Hematopoietic multipotent progenitor cell treated with erythropoietin and hydrocortisone succinate and interleukin-3 and kit ligand, for 8 days (in vitro differentiated cells): Measurements from ENCODE around the gene GNAO1.
A peak's percentile ranks its signal among the peaks of the same experiment; 100 is the strongest.

Source experiments
- DNase-seq: peaks from one replicate; pipeline ENCODE4 v3.0.0-alpha.2; 2015

Gene GNAO1

GRCh38 chr16:56315955-56316354 is 124.7 kb downstream of the GNAO1 start:
- no peak for DNase-seq

GRCh38 chr16:56316545-56316944 is 125.3 kb downstream of the GNAO1 start:
- no peak for DNase-seq

DNA sequence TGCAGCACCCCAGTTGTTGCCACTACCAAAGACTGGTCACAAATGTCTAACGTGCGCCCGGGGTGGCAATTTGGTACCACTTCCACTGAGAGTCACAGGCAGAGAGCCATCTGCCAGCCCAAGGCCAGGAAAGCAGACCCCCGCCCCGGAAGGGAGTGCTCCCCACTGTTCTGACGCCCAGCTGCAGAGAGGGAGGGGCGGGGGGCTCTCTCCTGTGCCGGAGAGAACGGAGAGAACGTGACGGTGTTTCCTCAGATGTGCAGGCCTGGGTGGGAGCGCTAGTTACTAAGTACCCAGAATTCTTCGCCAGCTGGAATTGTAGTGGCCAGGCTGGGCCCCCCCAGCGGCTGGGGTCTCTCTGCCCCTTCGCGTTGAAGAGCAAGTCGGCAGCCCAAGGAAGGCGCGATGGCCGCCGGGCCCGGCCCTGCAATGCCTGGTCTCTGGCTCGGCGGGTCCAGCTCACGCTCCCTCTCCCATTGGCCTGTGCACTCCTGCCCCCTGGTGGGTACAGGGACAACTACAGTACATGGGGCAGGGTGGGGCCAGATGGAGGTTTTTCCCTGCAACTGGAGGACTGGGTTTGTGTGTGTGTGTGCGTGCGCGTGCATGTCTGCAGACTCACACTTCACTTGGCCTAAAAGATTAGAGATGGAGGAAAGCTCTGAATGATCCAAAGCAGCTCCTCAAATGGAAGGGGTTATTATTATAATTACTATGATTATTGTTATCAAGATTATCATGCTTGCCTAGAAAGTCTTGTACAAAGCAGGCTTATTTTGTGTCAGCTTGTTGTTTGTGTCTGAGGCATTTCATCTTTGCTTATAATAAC is 126.9 kb downstream of the GNAO1 start:
- DNase-seq: peak; percentile 83

GRCh38 chr16:56318827-56319140 is 127.5 kb downstream of the GNAO1 start:
- peak; percentile 41 for DNase-seq

GRCh38 chr16:56319376-56319775 is 128.1 kb downstream of the GNAO1 start:
- DNase-seq: peak; percentile 68

GRCh38 chr16:56320056-56320455 is 128.8 kb downstream of the GNAO1 start:
- peak; percentile 64 for DNase-seq

DNA sequence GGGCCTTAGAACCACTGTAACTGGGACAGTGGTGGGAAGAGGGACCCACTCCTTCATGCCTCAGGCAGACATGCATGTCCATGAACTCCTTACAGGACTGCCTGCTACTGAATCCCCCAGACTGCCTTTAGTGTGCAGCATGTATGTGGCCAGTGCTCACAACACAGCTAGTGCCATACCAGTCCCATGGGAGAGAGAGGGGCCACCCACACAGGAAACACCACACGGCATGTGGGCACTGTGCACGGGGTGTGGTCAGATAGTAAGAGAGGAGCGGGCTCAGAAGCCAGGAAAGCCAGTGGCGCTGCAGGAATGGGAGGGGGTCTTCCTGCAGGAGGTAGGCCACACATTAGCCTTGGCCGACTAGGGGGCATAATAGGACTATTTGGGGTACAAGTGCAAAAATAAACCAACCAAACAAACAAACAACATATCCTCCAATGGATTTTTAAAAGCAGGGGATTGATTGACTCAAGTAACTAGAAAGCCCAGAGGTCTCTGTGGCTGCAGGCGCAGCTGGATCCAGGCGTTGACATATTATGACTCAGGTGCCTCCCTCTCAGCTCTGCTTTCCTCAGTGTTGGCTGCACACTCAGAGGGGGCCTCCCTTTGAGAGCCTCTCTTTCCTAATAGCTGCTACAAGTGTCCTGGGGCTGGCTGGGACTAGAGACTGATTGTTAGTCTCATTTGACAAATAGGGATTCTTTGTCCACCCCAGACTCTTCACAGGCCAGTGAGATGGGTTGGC is 129.7 kb downstream of the GNAO1 start:
- DNase-seq: peak; percentile 6

GRCh38 chr16:56321571-56321970 is 130.3 kb downstream of the GNAO1 start:
- DNase-seq: no peak

GRCh38 chr16:56324406-56324805 is 133.1 kb downstream of the GNAO1 start:
- no peak for DNase-seq

DNA sequence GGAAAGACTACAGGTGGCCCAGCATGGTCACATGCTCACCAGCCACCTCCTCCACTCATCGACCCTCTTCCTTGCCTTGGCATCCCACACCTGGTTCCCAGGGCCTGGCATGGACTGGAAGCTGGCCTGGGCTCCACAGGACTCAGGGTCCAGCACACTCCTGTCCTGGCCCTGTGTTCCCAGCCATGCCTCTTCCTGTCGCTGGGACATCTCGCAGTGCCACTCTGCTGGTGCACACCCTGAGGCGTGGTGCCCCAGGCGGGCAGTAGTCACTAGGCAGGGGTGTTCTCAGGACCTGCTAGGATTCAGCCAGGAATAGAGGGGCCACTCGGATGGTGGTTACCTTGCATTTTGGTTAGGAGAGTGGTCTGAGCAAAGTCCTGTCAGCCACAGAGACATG is 134.7 kb downstream of the GNAO1 start:
- no peak for DNase-seq

DNA sequence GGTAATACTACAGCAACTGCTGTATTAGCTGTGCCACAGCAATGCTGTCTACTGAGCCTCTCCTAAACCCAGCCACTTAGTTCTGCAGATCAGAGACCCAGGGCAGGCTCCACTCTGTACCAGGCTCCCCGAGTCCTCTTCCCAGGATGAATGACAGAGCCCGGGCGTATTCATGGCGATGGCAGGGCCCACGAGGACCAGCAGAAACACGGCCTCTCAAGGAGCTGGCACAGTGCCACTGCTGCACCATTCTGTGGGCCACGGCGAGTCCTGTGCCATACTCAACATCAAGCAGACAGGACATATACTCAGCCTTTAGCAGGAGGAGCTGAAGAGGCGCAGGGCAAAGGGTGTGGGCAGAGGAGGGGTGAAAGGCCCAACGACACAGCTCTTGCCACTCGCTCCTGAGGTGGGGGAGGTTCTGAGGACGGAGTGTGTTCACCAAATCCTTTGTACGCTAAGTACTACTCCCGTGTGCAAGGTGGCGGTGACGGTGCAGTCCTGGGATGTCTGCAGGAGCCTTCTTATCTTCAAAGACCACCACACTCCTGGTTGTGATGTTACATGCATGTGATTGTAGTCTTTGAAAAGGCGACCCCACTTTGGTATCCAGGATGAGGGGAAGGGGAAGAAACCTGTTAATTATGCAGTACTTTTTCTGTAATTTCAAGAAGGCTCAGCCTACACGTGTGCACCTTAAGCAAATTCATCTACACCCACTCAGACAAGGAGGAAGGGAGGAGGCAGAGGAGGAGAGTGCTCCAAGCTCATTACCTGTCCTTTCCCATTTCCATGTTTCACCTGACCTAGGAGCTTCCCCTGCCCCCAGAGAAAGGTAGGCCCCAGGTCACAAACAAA is 136.0 kb downstream of the GNAO1 start:
- no peak for DNase-seq

GRCh38 chr16:56327929-56328258 is 136.6 kb downstream of the GNAO1 start:
- no peak for DNase-seq

GRCh38 chr16:56328276-56329022 is 137.2 kb downstream of the GNAO1 start:
- no peak for DNase-seq

- no peak for DNase-seq
Observed at GRCh38 chr16:56329887-56330286, 138.6 kb downstream of the GNAO1 start.

DNA sequence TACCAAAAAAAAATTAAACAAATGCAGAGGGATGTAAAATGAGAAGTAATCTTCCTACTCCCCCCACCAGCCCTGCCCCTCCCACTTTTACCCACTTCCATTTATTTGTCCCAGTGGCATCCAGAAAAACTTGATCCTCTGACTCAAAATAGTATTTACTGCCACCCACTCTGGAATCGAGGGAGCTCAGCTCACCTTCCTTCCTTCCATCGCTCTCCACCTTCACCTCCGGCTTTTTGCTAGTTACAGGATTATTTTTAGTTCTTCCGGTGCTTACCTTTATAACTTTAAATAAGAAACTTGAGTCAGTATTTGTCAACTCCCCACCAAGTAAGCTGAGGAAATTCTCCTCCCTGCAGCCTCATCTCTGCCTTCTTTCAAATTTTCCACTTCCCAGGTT is 139.2 kb downstream of the GNAO1 start:
- DNase-seq: no peak

DNA sequence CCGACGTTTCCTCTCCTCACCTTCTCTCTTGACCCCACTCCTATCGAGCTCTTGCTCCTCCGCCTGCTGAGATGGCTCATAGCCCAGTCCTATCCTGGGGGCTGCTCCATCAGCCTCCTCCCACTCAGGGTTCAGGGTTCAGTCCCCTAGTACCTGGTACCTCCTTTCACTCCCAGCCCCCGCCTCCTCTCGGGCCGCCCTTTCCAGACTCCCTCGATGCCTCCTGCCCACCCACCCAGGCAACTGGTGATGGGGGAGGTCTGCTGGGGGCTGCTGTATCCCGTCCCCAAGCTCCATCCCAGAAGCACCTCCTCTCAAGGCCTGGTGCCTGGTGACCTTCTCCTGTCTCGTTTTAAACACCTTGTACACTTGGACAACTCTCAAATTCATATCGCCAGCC is 140.1 kb downstream of the GNAO1 start:
- no peak for DNase-seq

DNA sequence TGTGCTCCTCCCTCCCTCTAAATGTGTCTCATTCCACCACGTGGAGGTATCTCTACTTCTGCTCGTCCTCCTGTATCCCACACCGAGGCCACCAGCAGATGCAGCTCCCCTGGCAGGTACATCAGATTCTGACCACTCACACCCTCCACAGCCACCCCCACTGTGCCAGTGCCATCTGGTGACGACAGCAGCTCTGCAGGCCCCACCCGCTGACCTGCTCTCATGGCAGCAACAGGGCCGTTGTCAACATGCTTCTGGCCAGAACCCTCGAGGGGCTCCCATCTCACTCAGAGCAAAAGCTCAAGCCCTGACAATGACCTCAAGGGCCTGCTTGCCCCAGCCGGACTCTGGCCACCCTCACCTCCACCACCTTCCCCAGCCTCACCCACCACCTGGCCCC is 140.6 kb downstream of the GNAO1 start:
- DNase-seq: no peak

GRCh38 chr16:56332464-56333079 is 141.3 kb downstream of the GNAO1 start:
- peak; percentile 69 for DNase-seq

DNA sequence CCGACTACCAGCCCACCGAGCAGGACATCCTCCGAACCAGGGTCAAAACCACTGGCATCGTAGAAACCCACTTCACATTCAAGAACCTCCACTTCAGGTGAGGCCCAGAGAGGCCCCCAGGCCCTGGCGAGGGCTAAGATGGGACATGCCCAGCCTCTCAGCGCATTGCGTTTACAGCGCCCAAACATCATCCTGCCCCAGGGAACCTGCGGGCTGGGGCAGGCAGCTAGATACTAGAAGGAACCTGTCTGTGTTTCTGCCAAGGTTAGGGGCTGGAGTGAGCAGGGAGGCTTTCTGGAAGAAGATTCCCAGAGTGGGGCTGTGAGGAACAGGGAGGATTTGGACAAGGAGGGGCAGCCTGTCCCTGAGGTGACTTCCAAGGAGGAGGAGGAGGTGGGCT is 143.5 kb downstream of the GNAO1 start:
- DNase-seq: no peak

- DNase-seq: no peak
Observed at GRCh38 chr16:56336071-56336688, 144.9 kb downstream of the GNAO1 start.

- no peak for DNase-seq
Observed at GRCh38 chr16:56336711-56337110, 145.4 kb downstream of the GNAO1 start.
